K562 (cell line): ENCODE results near the gene BCO1. TPM values are rescaled to one million over a fixed set of nuclear protein-coding genes. Genes with fewer than 3 reads are reported as not detected.

Experiments used
- ATAC-seq: fragments of 200-7000 bp; cut with Tn5 transposase; 3 replicates; pipeline ENCODE4 v1.9.1; 2020; ENCODE audit warnings: moderate library complexity
- BruUV-seq: library from RNA; stranded (reverse); fragments of 400-500 nt; replicated peaks from 2 replicates; lab custom pipeline; 2021; lab: Mats Ljungman, UMichigan
- CTCF ChIA-PET: fragments of 300-600 bp; formaldehyde crosslinking; extraction: SDS; loops from one replicate; lab custom pipeline; 2021; ENCODE audit warnings: low intra/inter-chr PET ratio; lab: Yijun Ruan, JAX
- POLR2A ChIA-PET: fragments of 300-600, 350-650 bp; sonication (Branson Sonifier 250); formaldehyde crosslinking; extraction: SDS; loops from one replicate; lab custom pipeline; 2021; ENCODE audit warnings: antibody characterized with exemption, inconsistent platforms; lab: Yijun Ruan, JAX
- DNase-seq, 4 experiments: peaks; one replicate each; pipeline versions ENCODE4 v3.0.0 to v3.0.0-alpha.2; 2011 to 2018; ENCODE audit warnings: low spot score in 3 of 4, mixed read lengths in 3 of 4; ENCODE audit errors: extremely low read depth in 1 of 4
- FAIRE-seq: peaks from 2 replicates; lab custom pipeline; 2011; peaks lifted over from hg19 to GRCh38; lab: Jason Lieb, UNC
- H2AFZ ChIP-seq: 2 replicates; pipeline ENCODE4 v1.6.0; 2011; ENCODE audit warnings: low read depth, low read length, control low read depth, inconsistent platforms
- H3K27ac ChIP-seq: fragments of 200-600 bp; 3 replicates; pipeline ENCODE4 v1.8.0; 2011; ENCODE audit warnings: low read depth, mild to moderate bottlenecking, control low read depth, inconsistent platforms, low read length, moderate library complexity, mixed read lengths; ENCODE audit errors: extremely low read depth
- H3K27me3 ChIP-seq, 2 experiments: fragments of 300-600 bp in 1 of 2; 2 replicates in 1 of 2; 3 replicates in 1 of 2; pipeline versions ENCODE4 v1.6.0 to v1.8.0; 2011; ENCODE audit warnings: inconsistent platforms in 2 of 2, low read length in 2 of 2, mild to moderate bottlenecking in 1 of 2, mixed read lengths in 1 of 2, moderate library complexity in 1 of 2; ENCODE audit not compliant: control insufficient read depth in 2 of 2, insufficient read depth in 2 of 2
- H3K36me3 ChIP-seq: fragments of 300-600 bp; 3 replicates; pipeline ENCODE4 v1.8.0; 2011; ENCODE audit warnings: mild to moderate bottlenecking, low read length, inconsistent platforms; ENCODE audit not compliant: control insufficient read depth, insufficient read depth
- H3K4me1 ChIP-seq, 2 experiments: fragments of 200-600 bp in 1 of 2; replicated peaks in 1 of 2; 2 replicates in 1 of 2; 3 replicates in 1 of 2; pipeline versions ENCODE4 v1.5.1 to v1.8.0; 2011; ENCODE audit warnings: inconsistent platforms in 2 of 2, low read length in 2 of 2, mild to moderate bottlenecking in 1 of 2, mixed read lengths in 1 of 2, moderate library complexity in 1 of 2; ENCODE audit not compliant: control insufficient read depth in 2 of 2, insufficient read depth in 2 of 2
- H3K4me2 ChIP-seq: 2 replicates; pipeline ENCODE4 v1.6.1; 2011; ENCODE audit warnings: low read length, control low read depth, inconsistent platforms, mixed read lengths; ENCODE audit not compliant: insufficient read depth
- H3K4me3 ChIP-seq: fragments of 200-600 bp; sonication (generic), shearing (Covaris generic); 2 replicates; pipeline ENCODE4 v1.5.1; 2016; ENCODE audit warnings: control low read depth, inconsistent platforms
- H3K79me2 ChIP-seq: fragments of 200-600 bp; 3 replicates; pipeline ENCODE4 v1.8.0; 2011; ENCODE audit warnings: low read length, inconsistent platforms; ENCODE audit not compliant: control insufficient read depth, insufficient read depth
- H3K9ac ChIP-seq, 2 experiments: 2 replicates each; pipeline versions ENCODE4 v1.6.0 to v1.6.1; 2011; ENCODE audit warnings: low read depth in 2 of 2, low read length in 2 of 2, control low read depth in 1 of 2, inconsistent platforms in 1 of 2, mild to moderate bottlenecking in 1 of 2, mixed read lengths in 1 of 2; ENCODE audit not compliant: insufficient read depth in 1 of 2
- H3K9me1 ChIP-seq: one replicate; pipeline ENCODE4 v1.6.0; 2011; ENCODE audit warnings: inconsistent platforms, mild to moderate bottlenecking, low read length, moderate library complexity; ENCODE audit not compliant: control insufficient read depth, insufficient read depth
- H3K9me3 ChIP-seq: replicated peaks from 2 replicates; pipeline ENCODE4 v1.5.1; 2011; ENCODE audit warnings: low read depth, low read length, inconsistent platforms; ENCODE audit not compliant: control insufficient read depth, insufficient read depth
- H4K20me1 ChIP-seq: replicated peaks from 2 replicates; pipeline ENCODE4 v1.6.1; 2011; ENCODE audit warnings: low read length, inconsistent platforms, mixed read lengths; ENCODE audit not compliant: control insufficient read depth, insufficient read depth
- ATF7 ChIP-seq: fragments of 450-650 bp; IDR thresholded peaks from 2 replicates; pipeline ENCODE4 v1.7.1; 2014; ENCODE audit warnings: mild to moderate bottlenecking, moderate library complexity
- CBFA2T3 ChIP-seq: fragments of 450-650 bp; IDR thresholded peaks from 2 replicates; pipeline ENCODE4 v1.6.1; 2017
- CC2D1A ChIP-seq: fragments of 450-650 bp; IDR thresholded peaks from 2 replicates; pipeline ENCODE4 v1.6.1; 2017; ENCODE audit warnings: mild to moderate bottlenecking
- EP300 ChIP-seq: IDR thresholded peaks from 2 replicates; pipeline ENCODE4 v1.6.1; 2012; ENCODE audit warnings: low read length, improper control_type of control experiment
- HDAC8 ChIP-seq: fragments of 450-650 bp; IDR thresholded peaks from 2 replicates; pipeline ENCODE4 v1.6.1; 2016; ENCODE audit warnings: mild to moderate bottlenecking, missing genetic modification characterization, moderate library complexity, missing compliant biosample characterization
- KDM4B ChIP-seq, 2 experiments: fragments of 450-650 bp in 1 of 2; sonication (generic) in 1 of 2; IDR thresholded peaks; 2 replicates each; pipeline ENCODE4 v1.6.1; 2016 to 2017; ENCODE audit warnings: borderline replicate concordance in 2 of 2, antibody characterized with exemption in 1 of 2, low read depth in 1 of 2, mild to moderate bottlenecking in 1 of 2
- MCM2 ChIP-seq: fragments of 450-650 bp; IDR thresholded peaks from 2 replicates; pipeline ENCODE4 v1.6.1; 2017; ENCODE audit warnings: low read depth, mild to moderate bottlenecking
- RBM17 ChIP-seq: fragments of 200-400 bp; formaldehyde crosslinking; IDR thresholded peaks from 2 replicates; pipeline ENCODE4 v1.6.1; 2017; ENCODE audit warnings: low read depth, mild to moderate bottlenecking, low read length, borderline replicate concordance
- RFX7 ChIP-seq: fragments of 250-450 bp; sonication (Bioruptor Pico); IDR thresholded peaks from 2 replicates; pipeline ENCODE4 v1.5.1; 2021; ENCODE audit warnings: mild to moderate bottlenecking
- SIN3B ChIP-seq: fragments of 450-650 bp; IDR thresholded peaks from 2 replicates; pipeline ENCODE4 v1.6.1; 2017; ENCODE audit warnings: low read depth, mild to moderate bottlenecking, moderate library complexity
- TEAD2 ChIP-seq: fragments of 450-650 bp; IDR thresholded peaks from 2 replicates; pipeline ENCODE4 v1.6.1; 2016; ENCODE audit warnings: missing genetic modification characterization, control low read depth, missing compliant biosample characterization
- ZBTB17 ChIP-seq: fragments of 450-650 bp; formaldehyde crosslinking; IDR thresholded peaks from 2 replicates; pipeline ENCODE4 v1.4.0; 2020; ENCODE audit warnings: mild to moderate bottlenecking
- ZNF785 ChIP-seq: fragments of 250-450 bp; sonication (Bioruptor Pico); IDR thresholded peaks from 2 replicates; pipeline ENCODE4 v1.4.0; 2020; ENCODE audit warnings: mild to moderate bottlenecking
- WGBS: fragments of 100-300 bp; shearing (Covaris generic); methylation state at CpG from one replicate; pipeline ENCODE4 v1.1.6; 2016; ENCODE audit warnings: low coverage, mixed read lengths; ENCODE audit not compliant: insufficient coverage; ENCODE audit errors: missing lambda C conversion rate; 5-methylcytosine and 5-hydroxymethylcytosine counted together
- in situ Hi-C: fragments of 300-500 bp; cut with MboI; formaldehyde crosslinking; loops from 4 replicates; pipeline ENCODE4 v1.15.0; 2018; ENCODE audit warnings: inconsistent platforms, mixed read lengths
- intact Hi-C: fragments of 100-400 bp; cut with micrococcal nuclease; formaldehyde crosslinking; loops from 2 replicates; pipeline ENCODE4 v1.14.2; 2022
- polyA plus RNA-seq, 8 experiments: library from polyadenylated mRNA; depleted of rRNA in 4 of 8; stranded (reverse) in 5 of 8; unstranded in 3 of 8; fragments of >200 nt; fragmentation: Nextera tagmentation in 2 of 8; fragmentation: Illumina TruSeq in 1 of 8; extraction: Ambion mirVana in 2 of 8; extraction: Trizol in 1 of 8; gene quantifications; 2 replicates each; pipeline versions ENCODE4 v1.2.1 to v1.2.3, GENCODE V29; 2011 to 2014; ENCODE audit warnings: inconsistent platforms in 1 of 8, missing spikeins in 1 of 8
- total RNA-seq, 7 experiments: library from RNA; depleted of rRNA in 6 of 7; stranded (reverse); fragments of >200 nt in 6 of 7; fragmentation: Illumina TruSeq in 2 of 7; extraction: Trizol in 2 of 7; gene quantifications; 2 replicates each; pipeline versions ENCODE4 v1.2.1 to v1.2.3, GENCODE V29; 2011 to 2021; ENCODE audit warnings: low replicate concordance in 1 of 7
- TF ChIP-seq, protein P1 (sequence below): fragments of 250-450 bp; sonication (Bioruptor Pico); IDR thresholded peaks from 2 replicates; pipeline ENCODE4 v1.8.0; 2021; ENCODE audit warnings: moderate library complexity, mild to moderate bottlenecking, inconsistent platforms
- TF ChIP-seq, protein P2 (sequence below): fragments of 450-650 bp; formaldehyde crosslinking; IDR thresholded peaks from 2 replicates; pipeline ENCODE4 v1.4.0; 2020; ENCODE audit warnings: mild to moderate bottlenecking
- TF ChIP-seq, protein P3 (sequence below): fragments of 450-650 bp; IDR thresholded peaks from 2 replicates; pipeline ENCODE4 v1.6.1; 2016; ENCODE audit warnings: mild to moderate bottlenecking

The BCO1 gene
- total and polyA plus RNA-seq, 9 of the 15 experiments (the other 6 are each of a cell fraction or from before 2014, with no cell fraction given), result not detected

DNA sequence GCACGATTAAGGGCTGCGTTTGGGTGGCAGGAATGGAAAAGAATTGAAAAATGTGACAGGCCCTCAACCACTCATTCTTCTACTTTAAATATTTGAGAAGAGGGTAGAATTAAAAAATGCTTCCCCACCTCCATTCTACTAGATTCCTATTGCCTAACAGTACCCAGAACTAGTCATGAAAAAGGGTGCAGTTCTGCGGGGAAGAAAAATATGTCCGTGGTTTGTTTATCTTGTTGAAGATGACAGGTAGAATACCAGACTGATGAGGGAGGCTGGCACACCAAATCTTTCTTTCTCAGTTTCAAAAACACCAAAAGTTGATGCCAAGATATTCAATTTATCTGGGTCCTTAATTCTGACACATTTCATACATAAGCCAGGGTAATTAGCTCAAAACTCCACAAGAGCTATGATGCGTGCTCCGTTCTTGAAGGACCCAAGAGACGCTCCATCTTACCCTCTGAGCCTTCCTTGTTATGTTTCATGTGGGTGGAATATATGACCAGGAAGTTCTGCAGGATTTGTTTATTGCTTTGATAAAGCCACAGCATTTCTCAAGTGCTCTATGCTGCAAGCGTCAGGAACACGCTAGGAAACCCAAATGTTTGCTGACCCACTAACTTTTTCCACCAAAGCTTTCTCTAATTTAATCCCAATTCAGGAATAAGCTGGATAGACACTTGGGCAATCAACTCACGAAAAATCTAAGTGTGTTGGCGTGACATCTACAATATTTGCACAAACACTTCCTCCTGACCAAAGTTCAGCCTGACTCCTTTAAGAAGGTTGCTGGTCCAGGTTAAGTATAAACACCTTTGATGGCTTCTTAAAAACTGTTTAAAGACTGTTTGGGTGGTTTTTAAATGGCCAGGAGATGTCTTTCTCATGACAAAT is 55.7 kb downstream of the BCO1 start:
- ATAC-seq (no peak), DNase-seq (no peak), FAIRE-seq (no peak)
- POLR2A ChIA-PET, result interaction anchor here (0.6 to 1.7 kb wide), 3 partner anchors 20 to 420 kb away, joined by 3 to 4 read pairs (median 3); partner anchors contain the start of gene GAN
- no peak overlapping the region for H3K27ac ChIP-seq
- H3K9ac ChIP-seq, result no peak overlapping the region
- no peak overlapping the region for H3K4me2 ChIP-seq
- H3K79me2 ChIP-seq, result no peaks in the 10 kb centered on the region
- no peaks in the 10 kb centered on the region for H3K4me1 ChIP-seq
- H3K9me1 ChIP-seq, result no peaks in the 10 kb centered on the region
- no TSS peak for BruUV-seq
- H4K20me1 ChIP-seq, result no peaks in the 10 kb centered on the region
- TF ChIP-seq RBM17, result no peak
- TF ChIP-seq, protein P1, sequence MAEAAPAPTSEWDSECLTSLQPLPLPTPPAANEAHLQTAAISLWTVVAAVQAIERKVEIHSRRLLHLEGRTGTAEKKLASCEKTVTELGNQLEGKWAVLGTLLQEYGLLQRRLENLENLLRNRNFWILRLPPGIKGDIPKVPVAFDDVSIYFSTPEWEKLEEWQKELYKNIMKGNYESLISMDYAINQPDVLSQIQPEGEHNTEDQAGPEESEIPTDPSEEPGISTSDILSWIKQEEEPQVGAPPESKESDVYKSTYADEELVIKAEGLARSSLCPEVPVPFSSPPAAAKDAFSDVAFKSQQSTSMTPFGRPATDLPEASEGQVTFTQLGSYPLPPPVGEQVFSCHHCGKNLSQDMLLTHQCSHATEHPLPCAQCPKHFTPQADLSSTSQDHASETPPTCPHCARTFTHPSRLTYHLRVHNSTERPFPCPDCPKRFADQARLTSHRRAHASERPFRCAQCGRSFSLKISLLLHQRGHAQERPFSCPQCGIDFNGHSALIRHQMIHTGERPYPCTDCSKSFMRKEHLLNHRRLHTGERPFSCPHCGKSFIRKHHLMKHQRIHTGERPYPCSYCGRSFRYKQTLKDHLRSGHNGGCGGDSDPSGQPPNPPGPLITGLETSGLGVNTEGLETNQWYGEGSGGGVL (CRISPR knock-in tag), result no peak
- TF ChIP-seq SIN3B, result no peak
- no peak for TF ChIP-seq ZBTB17 (CRISPR knock-in tag)
- TF ChIP-seq KDM4B (IDR thresholded peaks at IDR 0.05; ENCODE audit: borderline replicate concordance in 2 of 2, low read depth in 1 of 2), result no peak
- TF ChIP-seq CBFA2T3, result no peak
- no peak for TF ChIP-seq EP300
- no peak for TF ChIP-seq TEAD2 (tag)
- TF ChIP-seq CC2D1A, result no peak
- TF ChIP-seq RFX7 (CRISPR knock-in tag), result no peak
- TF ChIP-seq HDAC8 (tag), result no peak
- TF ChIP-seq ATF7, result no peak
- TF ChIP-seq, protein P2, sequence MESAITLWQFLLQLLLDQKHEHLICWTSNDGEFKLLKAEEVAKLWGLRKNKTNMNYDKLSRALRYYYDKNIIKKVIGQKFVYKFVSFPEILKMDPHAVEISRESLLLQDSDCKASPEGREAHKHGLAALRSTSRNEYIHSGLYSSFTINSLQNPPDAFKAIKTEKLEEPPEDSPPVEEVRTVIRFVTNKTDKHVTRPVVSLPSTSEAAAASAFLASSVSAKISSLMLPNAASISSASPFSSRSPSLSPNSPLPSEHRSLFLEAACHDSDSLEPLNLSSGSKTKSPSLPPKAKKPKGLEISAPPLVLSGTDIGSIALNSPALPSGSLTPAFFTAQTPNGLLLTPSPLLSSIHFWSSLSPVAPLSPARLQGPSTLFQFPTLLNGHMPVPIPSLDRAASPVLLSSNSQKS, result no peak
- TF ChIP-seq, protein P3, sequence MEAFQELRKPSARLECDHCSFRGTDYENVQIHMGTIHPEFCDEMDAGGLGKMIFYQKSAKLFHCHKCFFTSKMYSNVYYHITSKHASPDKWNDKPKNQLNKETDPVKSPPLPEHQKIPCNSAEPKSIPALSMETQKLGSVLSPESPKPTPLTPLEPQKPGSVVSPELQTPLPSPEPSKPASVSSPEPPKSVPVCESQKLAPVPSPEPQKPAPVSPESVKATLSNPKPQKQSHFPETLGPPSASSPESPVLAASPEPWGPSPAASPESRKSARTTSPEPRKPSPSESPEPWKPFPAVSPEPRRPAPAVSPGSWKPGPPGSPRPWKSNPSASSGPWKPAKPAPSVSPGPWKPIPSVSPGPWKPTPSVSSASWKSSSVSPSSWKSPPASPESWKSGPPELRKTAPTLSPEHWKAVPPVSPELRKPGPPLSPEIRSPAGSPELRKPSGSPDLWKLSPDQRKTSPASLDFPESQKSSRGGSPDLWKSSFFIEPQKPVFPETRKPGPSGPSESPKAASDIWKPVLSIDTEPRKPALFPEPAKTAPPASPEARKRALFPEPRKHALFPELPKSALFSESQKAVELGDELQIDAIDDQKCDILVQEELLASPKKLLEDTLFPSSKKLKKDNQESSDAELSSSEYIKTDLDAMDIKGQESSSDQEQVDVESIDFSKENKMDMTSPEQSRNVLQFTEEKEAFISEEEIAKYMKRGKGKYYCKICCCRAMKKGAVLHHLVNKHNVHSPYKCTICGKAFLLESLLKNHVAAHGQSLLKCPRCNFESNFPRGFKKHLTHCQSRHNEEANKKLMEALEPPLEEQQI, result no peak
- no peak for TF ChIP-seq MCM2
- no peak for TF ChIP-seq ZNF785 (CRISPR knock-in tag)
- in situ Hi-C loops, result no loop called here
- no peaks in the 10 kb centered on the region for H3K36me3 ChIP-seq
- intact Hi-C loops, result no loop called here
- peaks cover 47 to 75% of the 10 kb centered on the region in 2 experiments for H3K27me3 ChIP-seq
- no peak overlapping the region for H2AFZ ChIP-seq
- no peak overlapping the region for H3K4me3 ChIP-seq
- no peaks in the 10 kb centered on the region for H3K9me3 ChIP-seq
- WGBS, result 2% methylated on average over 11 of the region's 11 CpGs
- CTCF ChIA-PET, result interaction anchor here (0.6 kb wide), 1 partner anchor 10 kb away, joined by 3 read pairs; no protein-coding TSS in a partner anchor
